ENCODE measurements around the gene OAS2.

- no peak for TF ChIP-seq POLR2A (IDR thresholded peaks at IDR 0.05; ENCODE audit: extremely low read depth, insufficient read length)
- TF ChIP-seq MYC (IDR thresholded peaks at IDR 0.05; ENCODE audit: low read depth, low read length), result no peak
These were observed 38.5 kb downstream of the OAS2 start for GRCh38 chr12:113016796-113017195.
